Smooth muscle cell (in vitro differentiated cells): Measurements from ENCODE around the gene CCDC88C. TPM values are rescaled to one million over a fixed set of nuclear protein-coding genes. Genes with fewer than 3 reads are reported as not detected.

ENCODE experiments used
- DNase-seq: peaks from one replicate; lab custom pipeline; 2025; ENCODE audit not compliant: unreplicated experiment; lab: John Stamatoyannopoulos, UW
- H2AFZ ChIP-seq: fragments of 200-600 bp; sonication (generic); 2 replicates; pipeline ENCODE4 v1.6.0; 2016; ENCODE audit warnings: antibody characterized with exemption, low read depth, mild to moderate bottlenecking
- H3F3A ChIP-seq: fragments of 200-600 bp; sonication (generic); 2 replicates; pipeline ENCODE4 v1.6.0; 2017; ENCODE audit warnings: antibody characterized with exemption, low read depth
- H3K27ac ChIP-seq: fragments of 200-600 bp; sonication (generic); 2 replicates; pipeline ENCODE4 v1.5.1; 2016; ENCODE audit warnings: low read depth, mild to moderate bottlenecking
- H3K27me3 ChIP-seq: fragments of 200-600 bp; sonication (generic); 2 replicates; pipeline ENCODE4 v1.6.1; 2016; ENCODE audit warnings: low read depth, mild to moderate bottlenecking
- H3K36me3 ChIP-seq: fragments of 200-600 bp; sonication (generic); 2 replicates; pipeline ENCODE4 v1.5.1; 2016; ENCODE audit warnings: low read depth
- H3K4me1 ChIP-seq: fragments of 200-600 bp; sonication (generic); 2 replicates; pipeline ENCODE4 v1.5.1; 2016; ENCODE audit warnings: low read depth
- H3K4me2 ChIP-seq: fragments of 200-600 bp; sonication (generic); 2 replicates; pipeline ENCODE4 v1.6.0; 2016; ENCODE audit warnings: mild to moderate bottlenecking
- H3K4me3 ChIP-seq: fragments of 200-600 bp; sonication (generic); 2 replicates; pipeline ENCODE4 v1.5.1; 2016; ENCODE audit warnings: mild to moderate bottlenecking
- H3K79me2 ChIP-seq: fragments of 200-600 bp; sonication (generic); 2 replicates; pipeline ENCODE4 v1.6.0; 2016; ENCODE audit warnings: low read depth, mild to moderate bottlenecking
- H3K9ac ChIP-seq: fragments of 200-600 bp; sonication (generic); 2 replicates; pipeline ENCODE4 v1.6.0; 2016; ENCODE audit warnings: low read depth
- H3K9me3 ChIP-seq: fragments of 200-600 bp; sonication (generic); replicated peaks from 2 replicates; pipeline ENCODE4 v1.5.1; 2016; ENCODE audit warnings: low read depth
- H4K20me1 ChIP-seq: fragments of 200-600 bp; sonication (generic); 2 replicates; pipeline ENCODE4 v1.6.0; 2016; ENCODE audit warnings: low read depth
- CTCF ChIP-seq: fragments of 200-600 bp; sonication (generic); IDR thresholded peaks from 2 replicates; pipeline ENCODE4 v1.5.1; 2017; ENCODE audit warnings: borderline replicate concordance, mild to moderate bottlenecking, antibody characterized with exemption; ENCODE audit not compliant: insufficient read depth, poor library complexity, severe bottlenecking
- WGBS: methylation state at CpG from one replicate; pipeline ENCODE4 v1.1.7; 2016; ENCODE audit warnings: low lambda C conversion rate; 5-methylcytosine and 5-hydroxymethylcytosine counted together
- polyA plus RNA-seq: library from polyadenylated mRNA; unstranded; fragments of >200 nt; fragmentation: Nextera tagmentation; extraction: Ambion mirVana; gene quantifications from 2 replicates; pipeline ENCODE4 v1.2.1, GENCODE V29; 2016
- total RNA-seq: library from RNA; depleted of rRNA; stranded (reverse); fragments of >200 nt; gene quantifications from 2 replicates; pipeline ENCODE4 v1.2.3, GENCODE V29; 2014

The CCDC88C gene
- total and polyA plus RNA-seq, 2 experiments from 2014 or later = 1.1 TPM; not detected in 1

GRCh38 chr14:91402771-91403600 is 14.6 kb downstream of the CCDC88C start:
- H3K4me2 ChIP-seq = peak overlapping the region; percentile 39
- TF ChIP-seq CTCF = no peak
- no peaks in the 10 kb centered on the region for H3K9me3 ChIP-seq
- DNase-seq = no peak
- H4K20me1 ChIP-seq = no peaks in the 10 kb centered on the region
- H3K4me3 ChIP-seq = no peak overlapping the region
- no peaks in the 10 kb centered on the region for H3F3A ChIP-seq
- WGBS = 64% methylated on average over 18 of the region's 18 CpGs
- H3K79me2 ChIP-seq = no peaks in the 10 kb centered on the region
- no peak overlapping the region for H3K9ac ChIP-seq
- no peak overlapping the region for H3K27ac ChIP-seq
- H3K4me1 ChIP-seq = peaks cover 4% of the 10 kb centered on the region
- no peaks in the 10 kb centered on the region for H3K36me3 ChIP-seq
- H2AFZ ChIP-seq = no peak overlapping the region
- H3K27me3 ChIP-seq = peaks cover 58% of the 10 kb centered on the region

DNA sequence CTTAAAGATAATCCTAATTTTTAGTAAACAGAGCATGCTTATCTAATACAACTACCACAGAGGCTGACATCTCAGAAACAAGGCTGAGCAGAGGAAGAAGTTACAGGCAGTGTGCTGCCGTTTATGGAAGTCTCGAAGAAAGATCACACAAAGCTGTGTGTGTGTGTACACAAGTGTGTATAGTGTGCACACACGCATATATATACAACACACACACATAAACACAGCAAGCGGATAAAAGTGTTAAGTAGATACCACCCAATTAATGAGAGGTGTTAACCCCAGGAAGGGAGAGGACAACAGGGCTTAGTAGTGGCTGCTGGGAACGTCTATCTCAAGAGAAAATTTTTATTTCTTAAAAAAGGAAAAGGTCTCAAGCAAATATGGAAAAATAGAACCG is 15.3 kb downstream of the CCDC88C start:
- no peaks in the 10 kb centered on the region for H3K36me3 ChIP-seq
- peaks cover 8% of the 10 kb centered on the region for H3K4me1 ChIP-seq
- no peak overlapping the region for H3K27ac ChIP-seq
- no peak overlapping the region for H2AFZ ChIP-seq
- H3K9ac ChIP-seq = no peak overlapping the region
- no peak for TF ChIP-seq CTCF
- 61% methylated on average over 6 of the region's 6 CpGs for WGBS
- H3K4me2 ChIP-seq = peak overlapping the region; percentile 39
- peaks cover 59% of the 10 kb centered on the region for H3K27me3 ChIP-seq
- H3K4me3 ChIP-seq = no peak overlapping the region
- no peaks in the 10 kb centered on the region for H3F3A ChIP-seq
- no peaks in the 10 kb centered on the region for H4K20me1 ChIP-seq
- H3K79me2 ChIP-seq = no peaks in the 10 kb centered on the region
- no peaks in the 10 kb centered on the region for H3K9me3 ChIP-seq
- DNase-seq = no peak

DNA sequence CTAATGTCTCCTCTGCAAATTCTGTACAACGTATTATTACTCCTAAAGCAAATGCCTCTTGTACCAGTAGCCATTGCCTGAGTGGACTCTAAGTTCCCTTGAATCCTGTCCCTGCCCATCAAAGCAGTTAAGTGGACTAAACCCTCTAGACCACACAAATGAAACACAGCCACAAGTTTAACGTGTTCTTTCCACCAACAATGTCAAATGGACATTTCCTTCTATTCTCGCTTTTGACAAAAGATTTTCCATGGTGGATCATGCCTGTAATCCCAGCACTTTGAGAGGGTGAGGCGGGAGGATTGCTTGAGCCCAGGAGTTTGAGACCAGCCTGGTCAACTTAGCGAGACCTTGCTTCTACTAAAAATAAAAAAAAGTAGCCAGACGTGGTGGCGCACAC is 15.9 kb downstream of the CCDC88C start:
- H4K20me1 ChIP-seq = no peaks in the 10 kb centered on the region
- peaks cover 10% of the 10 kb centered on the region for H3K4me1 ChIP-seq
- H3K27ac ChIP-seq = no peak overlapping the region
- no peak overlapping the region for H3K9ac ChIP-seq
- H3K36me3 ChIP-seq = no peaks in the 10 kb centered on the region
- H3K4me2 ChIP-seq = no peak overlapping the region
- peaks cover 61% of the 10 kb centered on the region for H3K27me3 ChIP-seq
- no peak overlapping the region for H2AFZ ChIP-seq
- no peak for TF ChIP-seq CTCF
- no peak overlapping the region for H3K4me3 ChIP-seq
- DNase-seq = no peak
- H3F3A ChIP-seq = no peaks in the 10 kb centered on the region
- WGBS = 92% methylated on average over 7 of the region's 7 CpGs
- H3K79me2 ChIP-seq = no peaks in the 10 kb centered on the region
- no peaks in the 10 kb centered on the region for H3K9me3 ChIP-seq

GRCh38 chr14:91400696-91401095 is 16.9 kb downstream of the CCDC88C start:
- Histone ChIP-seq H3K4me3 (no peak overlapping the region), H3F3A (no peaks in the 10 kb centered on the region), H3K9me3 (no peaks in the 10 kb centered on the region), H3K4me1 (peaks cover 16% of the 10 kb centered on the region), H4K20me1 (no peaks in the 10 kb centered on the region), H3K9ac (no peak overlapping the region), H3K27ac (no peak overlapping the region), H3K4me2 (no peak overlapping the region), H3K36me3 (no peaks in the 10 kb centered on the region), H3K79me2 (no peaks in the 10 kb centered on the region), H2AFZ (no peak overlapping the region), H3K27me3 (peaks cover 64% of the 10 kb centered on the region)
- no peak for TF ChIP-seq CTCF
- WGBS = 92% methylated on average over 1 of the region's 1 CpG
- DNase-seq = no peak
